GM23248 (cell line): Measurements from ENCODE around the gene CACNA1C. TPM values are rescaled to one million over a fixed set of nuclear protein-coding genes. Genes with fewer than 3 reads are reported as not detected.

Experiments
- DNase-seq: peaks from one replicate; pipeline ENCODE4 v3.0.0-alpha.2; 2015
- H2AFZ ChIP-seq: fragments of 200-600 bp; sonication (generic); 2 replicates; pipeline ENCODE4 v1.6.1; 2016; ENCODE audit warnings: antibody characterized with exemption
- H3F3A ChIP-seq: fragments of 200-600 bp; sonication (generic); 2 replicates; pipeline ENCODE4 v1.6.1; 2016; ENCODE audit warnings: mild to moderate bottlenecking, antibody characterized with exemption, mixed run types; ENCODE audit not compliant: insufficient read depth
- H3K27ac ChIP-seq: fragments of 200-600 bp; sonication (generic); 2 replicates; pipeline ENCODE4 v1.5.1; 2016; ENCODE audit warnings: mild to moderate bottlenecking
- H3K27me3 ChIP-seq: fragments of 200-600 bp; sonication (generic); replicated peaks from 2 replicates; pipeline ENCODE4 v1.6.1; 2016; ENCODE audit warnings: mild to moderate bottlenecking; ENCODE audit not compliant: insufficient read depth
- H3K36me3 ChIP-seq: fragments of 200-600 bp; sonication (generic); 2 replicates; pipeline ENCODE4 v1.6.1; 2016; ENCODE audit warnings: low read depth, mild to moderate bottlenecking
- H3K4me1 ChIP-seq: fragments of 200-600 bp; sonication (generic); 2 replicates; pipeline ENCODE4 v1.6.1; 2016; ENCODE audit warnings: mild to moderate bottlenecking; ENCODE audit not compliant: insufficient read depth
- H3K4me2 ChIP-seq: fragments of 200-600 bp; sonication (generic); one replicate; pipeline ENCODE4 v1.6.1; 2016; ENCODE audit warnings: mild to moderate bottlenecking; ENCODE audit not compliant: unreplicated experiment
- H3K4me3 ChIP-seq: fragments of 200-600 bp; sonication (generic); 2 replicates; pipeline ENCODE4 v1.5.1; 2016; ENCODE audit warnings: mild to moderate bottlenecking
- H3K79me2 ChIP-seq: fragments of 200-600 bp; sonication (generic); 2 replicates; pipeline ENCODE4 v1.6.1; 2016; ENCODE audit warnings: mild to moderate bottlenecking; ENCODE audit not compliant: insufficient read depth
- H3K9ac ChIP-seq: fragments of 200-600 bp; sonication (generic); 2 replicates; pipeline ENCODE4 v1.6.1; 2016; ENCODE audit warnings: mild to moderate bottlenecking
- H3K9me2 ChIP-seq: fragments of 200-600 bp; sonication (generic); 2 replicates; pipeline ENCODE4 v1.6.1; 2016; ENCODE audit warnings: mixed run types, mild to moderate bottlenecking, moderate library complexity; ENCODE audit not compliant: insufficient read depth
- H3K9me3 ChIP-seq: fragments of 200-600 bp; sonication (generic); one replicate; pipeline ENCODE4 v1.6.1; 2017; ENCODE audit warnings: low read depth
- H4K20me1 ChIP-seq: fragments of 200-600 bp; sonication (generic); 2 replicates; pipeline ENCODE4 v1.6.0; 2016; ENCODE audit not compliant: insufficient read depth
- EZH2 ChIP-seq: fragments of 200-600 bp; sonication (generic); IDR thresholded peaks from 2 replicates; pipeline ENCODE4 v1.6.1; 2018; ENCODE audit warnings: antibody characterized with exemption, mild to moderate bottlenecking; ENCODE audit not compliant: insufficient read depth, poor library complexity, severe bottlenecking
- EZH2phosphoT487 ChIP-seq: fragments of 200-600 bp; sonication (generic); IDR thresholded peaks from 2 replicates; pipeline ENCODE4 v1.6.1; 2018; ENCODE audit warnings: antibody characterized with exemption, moderate library complexity, mild to moderate bottlenecking, low read depth; ENCODE audit not compliant: insufficient read depth
- WGBS, 2 experiments: methylation state at CpG; one replicate each; pipeline ENCODE4 v1.1.6; 2015 to 2017; ENCODE audit warnings: low lambda C conversion rate in 2 of 2, low coverage in 1 of 2; ENCODE audit errors: missing lambda C conversion rate in 2 of 2; 5-methylcytosine and 5-hydroxymethylcytosine counted together
- in situ Hi-C: fragments of 300-500 bp; cut with MboI; formaldehyde crosslinking; loops from 2 replicates; pipeline ENCODE4 v1.15.0; 2020
- polyA plus RNA-seq: library from polyadenylated mRNA; unstranded; fragments of >200 nt; fragmentation: Nextera tagmentation; extraction: Ambion mirVana; gene quantifications from 2 replicates; pipeline ENCODE4 v1.2.1, GENCODE V29; 2016
- total RNA-seq: library from RNA; depleted of rRNA; stranded (reverse); fragments of >200 nt; shearing (Covaris generic); gene quantifications from 2 replicates; pipeline ENCODE4 v1.2.3, GENCODE V29; 2014

Gene CACNA1C
- total and polyA plus RNA-seq, 2 experiments from 2014 or later = 4.9 to 11.5 TPM

GRCh38 chr12:2642896-2643425, 590.2 kb downstream of the CACNA1C start:
- Histone ChIP-seq H3K4me1 (peaks cover 22% of the 10 kb centered on the region), H3K27me3 (no peaks in the 10 kb centered on the region), H3K9ac (no peak overlapping the region), H4K20me1 (no peaks in the 10 kb centered on the region), H3K4me2 (no peak overlapping the region), H3F3A (peaks cover 26% of the 10 kb centered on the region), H3K9me2 (no peaks in the 10 kb centered on the region), H2AFZ (no peak overlapping the region), H3K27ac (no peak overlapping the region), H3K9me3 (no peaks in the 10 kb centered on the region), H3K4me3 (no peak overlapping the region), H3K36me3 (no peaks in the 10 kb centered on the region), H3K79me2 (no peaks in the 10 kb centered on the region)
- 94 to 95% methylated on average over 7 of the region's 7 CpGs for WGBS, 2 experiments
- TF ChIP-seq EZH2phosphoT487 (no peak), EZH2 (no peak)
- no peak for DNase-seq
- in situ Hi-C loops = no loop called here

GRCh38 chr12:2643576-2644135, 590.9 kb downstream of the CACNA1C start:
- no peaks in the 10 kb centered on the region for H3K79me2 ChIP-seq
- H2AFZ ChIP-seq = no peak overlapping the region
- in situ Hi-C loops = no loop called here
- H3K4me1 ChIP-seq = peaks cover 22% of the 10 kb centered on the region
- no peak overlapping the region for H3K4me2 ChIP-seq
- no peaks in the 10 kb centered on the region for H3K27me3 ChIP-seq
- TF ChIP-seq EZH2phosphoT487 = no peak
- no peak for TF ChIP-seq EZH2
- no peak overlapping the region for H3K27ac ChIP-seq
- H4K20me1 ChIP-seq = no peaks in the 10 kb centered on the region
- H3K9ac ChIP-seq = no peak overlapping the region
- H3K36me3 ChIP-seq = no peaks in the 10 kb centered on the region
- H3K4me3 ChIP-seq = no peak overlapping the region
- no peaks in the 10 kb centered on the region for H3K9me3 ChIP-seq
- DNase-seq = no peak
- H3K9me2 ChIP-seq = no peaks in the 10 kb centered on the region
- 88 to 91% methylated on average over 7 of the region's 7 CpGs for WGBS, 2 experiments
- peaks cover 19% of the 10 kb centered on the region for H3F3A ChIP-seq

- Histone ChIP-seq H3K9me3 (no peaks in the 10 kb centered on the region), H3K4me1 (peaks cover 15% of the 10 kb centered on the region), H3K9ac (no peak overlapping the region), H3K4me2 (no peak overlapping the region), H2AFZ (no peak overlapping the region), H3K27ac (no peak overlapping the region), H3K4me3 (no peak overlapping the region), H3F3A (peaks cover 7% of the 10 kb centered on the region), H3K36me3 (no peaks in the 10 kb centered on the region), H3K9me2 (no peaks in the 10 kb centered on the region), H4K20me1 (no peaks in the 10 kb centered on the region), H3K27me3 (no peaks in the 10 kb centered on the region), H3K79me2 (no peaks in the 10 kb centered on the region)
- in situ Hi-C loops = no loop called here
- DNase-seq = no peak
- TF ChIP-seq EZH2 = no peak
- no peak for TF ChIP-seq EZH2phosphoT487
- 70% methylated on average over 8 of the region's 8 CpGs for WGBS, 2 experiments
Measured at GRCh38 chr12:2644683-2645405, 592.1 kb downstream of the CACNA1C start.

GRCh38 chr12:2645460-2645859, 592.7 kb downstream of the CACNA1C start:
- Histone ChIP-seq H3F3A (peaks cover 1% of the 10 kb centered on the region; the same call in 1 of the 2 replicates), H3K9me3 (no peaks in the 10 kb centered on the region), H3K9me2 (no peaks in the 10 kb centered on the region), H3K4me1 (peaks cover 9% of the 10 kb centered on the region), H3K79me2 (no peaks in the 10 kb centered on the region), H3K4me2 (no peak overlapping the region), H3K9ac (no peak overlapping the region), H3K27me3 (no peaks in the 10 kb centered on the region), H4K20me1 (no peaks in the 10 kb centered on the region), H3K27ac (no peak overlapping the region), H3K4me3 (no peak overlapping the region), H2AFZ (no peak overlapping the region), H3K36me3 (no peaks in the 10 kb centered on the region)
- WGBS, 2 experiments = 87 to 89% methylated on average over 8 of the region's 8 CpGs
- in situ Hi-C loops = no loop called here
- no peak for DNase-seq
- no peak for TF ChIP-seq EZH2phosphoT487
- no peak for TF ChIP-seq EZH2
